DMS114 treated with DMSO at 0.1 percent for 48 hours (cell line): ENCODE measurements around the gene RNF150.
A peak's percentile ranks its signal among the peaks of the same experiment; 100 is the strongest.

ENCODE experiments used
- DNase-seq: peaks from one replicate; lab custom pipeline; 2025; ENCODE audit not compliant: unreplicated experiment; lab: John Stamatoyannopoulos, UW

The RNF150 gene

GRCh38 chr4:140930011-140930410, 203.3 kb downstream of the RNF150 start:
- DNase-seq = no peak

GRCh38 chr4:140928880-140929279, 204.4 kb downstream of the RNF150 start:
- DNase-seq = no peak

GRCh38 chr4:140926672-140927071, 206.6 kb downstream of the RNF150 start:
- DNase-seq = no peak

GRCh38 chr4:140925417-140925816, 207.9 kb downstream of the RNF150 start:
- no peak for DNase-seq

GRCh38 chr4:140924761-140925392, 208.4 kb downstream of the RNF150 start:
- no peak for DNase-seq

GRCh38 chr4:140906993-140907962, 226.0 kb downstream of the RNF150 start:
- DNase-seq = no peak

- no peak for DNase-seq
Observed at GRCh38 chr4:140904904-140905303, 228.4 kb downstream of the RNF150 start.

GRCh38 chr4:140903522-140904475, 229.5 kb downstream of the RNF150 start:
- DNase-seq = no peak

- DNase-seq = no peak
Observed at GRCh38 chr4:140901736-140902336, 231.4 kb downstream of the RNF150 start.

GRCh38 chr4:140893939-140894338, 239.3 kb downstream of the RNF150 start:
- DNase-seq = no peak

- DNase-seq = no peak
Observed at GRCh38 chr4:140888054-140888453, 245.2 kb downstream of the RNF150 start.

- DNase-seq = no peak
Observed at GRCh38 chr4:140887467-140887866, 245.8 kb downstream of the RNF150 start.

GRCh38 chr4:140884431-140885058, 248.7 kb downstream of the RNF150 start:
- DNase-seq = peak; percentile 29

- no peak for DNase-seq
Observed at GRCh38 chr4:140877781-140878180, 255.5 kb downstream of the RNF150 start.

- no peak for DNase-seq
Observed at GRCh38 chr4:140876615-140877364, 256.5 kb downstream of the RNF150 start.

- DNase-seq = no peak
Observed at GRCh38 chr4:140875746-140876452, 257.4 kb downstream of the RNF150 start.

- DNase-seq = no peak
Observed at GRCh38 chr4:140874056-140874455, 259.2 kb downstream of the RNF150 start.

GRCh38 chr4:140871368-140871767, 261.9 kb downstream of the RNF150 start:
- no peak for DNase-seq

GRCh38 chr4:140870427-140870826, 262.8 kb downstream of the RNF150 start:
- no peak for DNase-seq
